ENCODE data around the gene CAPN2.

DNA sequence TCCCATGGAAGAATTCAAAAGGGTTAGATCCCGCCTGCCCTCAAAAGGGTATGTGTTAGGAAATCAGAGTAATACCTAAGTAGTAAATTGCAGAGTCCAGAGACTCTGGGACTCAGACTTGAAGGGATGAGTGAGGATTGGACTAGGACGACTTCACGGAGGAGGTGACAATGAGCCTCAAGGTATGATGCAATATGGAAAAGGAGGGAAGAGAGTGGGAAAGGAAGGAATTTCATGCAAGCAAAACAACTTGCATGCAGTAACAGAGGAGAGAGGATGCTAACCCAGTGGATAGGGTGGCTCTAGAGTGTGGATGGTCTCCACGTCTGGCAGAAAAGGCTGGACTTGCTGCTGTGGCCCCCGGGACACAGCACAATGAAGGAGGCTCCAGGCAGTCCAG is 4.8 kb downstream of the CAPN2 start:
- TF ChIP-seq, protein P1, sequence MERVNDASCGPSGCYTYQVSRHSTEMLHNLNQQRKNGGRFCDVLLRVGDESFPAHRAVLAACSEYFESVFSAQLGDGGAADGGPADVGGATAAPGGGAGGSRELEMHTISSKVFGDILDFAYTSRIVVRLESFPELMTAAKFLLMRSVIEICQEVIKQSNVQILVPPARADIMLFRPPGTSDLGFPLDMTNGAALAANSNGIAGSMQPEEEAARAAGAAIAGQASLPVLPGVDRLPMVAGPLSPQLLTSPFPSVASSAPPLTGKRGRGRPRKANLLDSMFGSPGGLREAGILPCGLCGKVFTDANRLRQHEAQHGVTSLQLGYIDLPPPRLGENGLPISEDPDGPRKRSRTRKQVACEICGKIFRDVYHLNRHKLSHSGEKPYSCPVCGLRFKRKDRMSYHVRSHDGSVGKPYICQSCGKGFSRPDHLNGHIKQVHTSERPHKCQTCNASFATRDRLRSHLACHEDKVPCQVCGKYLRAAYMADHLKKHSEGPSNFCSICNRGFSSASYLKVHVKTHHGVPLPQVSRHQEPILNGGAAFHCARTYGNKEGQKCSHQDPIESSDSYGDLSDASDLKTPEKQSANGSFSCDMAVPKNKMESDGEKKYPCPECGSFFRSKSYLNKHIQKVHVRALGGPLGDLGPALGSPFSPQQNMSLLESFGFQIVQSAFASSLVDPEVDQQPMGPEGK (CRISPR knock-in tag; IDR thresholded peaks at IDR 0.05; ENCODE audit: borderline replicate concordance), result no peak
- TF ChIP-seq ZNF565 (CRISPR knock-in tag; conservative IDR thresholded peaks at IDR 0.05; ENCODE audit: low read depth) (no peak), GLIS3 (CRISPR knock-in tag; IDR thresholded peaks at IDR 0.05) (no peak), RARB (CRISPR knock-in tag; IDR thresholded peaks at IDR 0.05) (no peak), ZNF8 (CRISPR knock-in tag; IDR thresholded peaks at IDR 0.05) (no peak), ARNTL (CRISPR knock-in tag; IDR thresholded peaks at IDR 0.05; ENCODE audit: borderline replicate concordance, low read depth) (no peak), ZNF70 (CRISPR knock-in tag; IDR thresholded peaks at IDR 0.05) (no peak), TOX (CRISPR knock-in tag; IDR thresholded peaks at IDR 0.05; ENCODE audit: borderline replicate concordance) (no peak), CSDC2 (CRISPR knock-in tag; IDR thresholded peaks at IDR 0.05) (no peak)
- TF ChIP-seq, protein P2, sequence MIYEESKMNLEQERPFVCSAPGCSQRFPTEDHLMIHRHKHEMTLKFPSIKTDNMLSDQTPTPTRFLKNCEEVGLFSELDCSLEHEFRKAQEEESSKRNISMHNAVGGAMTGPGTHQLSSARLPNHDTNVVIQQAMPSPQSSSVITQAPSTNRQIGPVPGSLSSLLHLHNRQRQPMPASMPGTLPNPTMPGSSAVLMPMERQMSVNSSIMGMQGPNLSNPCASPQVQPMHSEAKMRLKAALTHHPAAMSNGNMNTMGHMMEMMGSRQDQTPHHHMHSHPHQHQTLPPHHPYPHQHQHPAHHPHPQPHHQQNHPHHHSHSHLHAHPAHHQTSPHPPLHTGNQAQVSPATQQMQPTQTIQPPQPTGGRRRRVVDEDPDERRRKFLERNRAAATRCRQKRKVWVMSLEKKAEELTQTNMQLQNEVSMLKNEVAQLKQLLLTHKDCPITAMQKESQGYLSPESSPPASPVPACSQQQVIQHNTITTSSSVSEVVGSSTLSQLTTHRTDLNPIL (CRISPR knock-in tag; IDR thresholded peaks at IDR 0.05; ENCODE audit: low read depth), result no peak

Data from SK-N-SH treated with all-trans-retinoic acid at 6 μM for 48 hours (cell line).